ENCODE data around the gene AKAP1. TPM values are rescaled to one million over a fixed set of nuclear protein-coding genes. Genes with fewer than 3 reads are reported as not detected.
A peak's percentile ranks its signal among the peaks of the same experiment; 100 is the strongest.

Gene AKAP1
- total RNA-seq, 4 donors from 2014 or later: 22.6 to 51.9 (median 33.3) TPM

GRCh38 chr17:57043276-57043675, 41.8 kb upstream of the AKAP1 start:
- 82 to 85% methylated on average over 4 of the region's 4 CpGs for WGBS, 2 donors
- DNase-seq: no peak
- intact Hi-C loops (cut with DNase I): no loop called here

GRCh38 chr17:57044976-57045867, 39.8 kb upstream of the AKAP1 start:
- peaks cover 0 to 35% (median 0%) of the 10 kb centered on the region in 3 donors for H3K4me1 ChIP-seq

More at GRCh38 chr17:57043276-57043675, 41.8 kb upstream of the AKAP1 start:
- no peaks in the 10 kb centered on the region for H3K36me3 ChIP-seq
- H3K9me3 ChIP-seq: no peaks in the 10 kb centered on the region
- H3K4me1 ChIP-seq: peaks cover 0 to 29% (median 0%) of the 10 kb centered on the region in 3 donors
- no peak overlapping the region for H3K27ac ChIP-seq
- TF ChIP-seq CTCF (IDR thresholded peaks at IDR 0.05) (no peak), POLR2A (IDR thresholded peaks at IDR 0.05) (no peak)
- H3K27me3 ChIP-seq: peaks cover 0 to 50% (median 0%) of the 10 kb centered on the region in 4 donors
- no peak overlapping the region for H3K4me3 ChIP-seq

GRCh38 chr17:57045868-57046704, 39.0 kb upstream of the AKAP1 start:
- peaks cover 0 to 50% (median 0%) of the 10 kb centered on the region in 4 donors for H3K27me3 ChIP-seq
- H3K36me3 ChIP-seq: no peaks in the 10 kb centered on the region
- TF ChIP-seq CTCF (IDR thresholded peaks at IDR 0.05) (no peak), POLR2A (IDR thresholded peaks at IDR 0.05) (no peak)
- H3K4me3 ChIP-seq: peak overlapping the region in 3 of 4 donors; percentile 25 to 62 (median 33)
- peaks cover 0 to 38% (median 0%) of the 10 kb centered on the region in 3 donors for H3K4me1 ChIP-seq
- DNase-seq: no peak
- H3K9me3 ChIP-seq: no peaks in the 10 kb centered on the region
- peak overlapping the region in 1 of 4 donors; percentile 43 for H3K27ac ChIP-seq
- intact Hi-C loops (cut with DNase I): no loop called here
- 61 to 72% methylated on average over 5 to 6 of the region's 69 CpGs for WGBS, 2 donors

More at GRCh38 chr17:57044976-57045867, 39.8 kb upstream of the AKAP1 start:
- peak overlapping the region in 3 of 4 donors; percentile 25 to 62 (median 33) for H3K4me3 ChIP-seq
- peaks cover 0 to 50% (median 0%) of the 10 kb centered on the region in 4 donors for H3K27me3 ChIP-seq
- no peaks in the 10 kb centered on the region for H3K9me3 ChIP-seq
- intact Hi-C loops (cut with DNase I): no loop called here
- no peak for DNase-seq
- 62 to 66% methylated on average over 31 to 32 of the region's 49 CpGs for WGBS, 2 donors
- no peaks in the 10 kb centered on the region for H3K36me3 ChIP-seq
- TF ChIP-seq CTCF (IDR thresholded peaks at IDR 0.05) (no peak), POLR2A (IDR thresholded peaks at IDR 0.05) (no peak)
- no peak overlapping the region for H3K27ac ChIP-seq

- peak overlapping the region in 1 of 4 donors; percentile 43 for H3K27ac ChIP-seq
- H3K4me3 ChIP-seq: peak overlapping the region in 3 of 4 donors; percentile 25 to 62 (median 33)
- intact Hi-C loops (cut with DNase I): no loop called here
- H3K9me3 ChIP-seq: no peaks in the 10 kb centered on the region
- no peaks in the 10 kb centered on the region for H3K36me3 ChIP-seq
- H3K4me1 ChIP-seq: peaks cover 0 to 44% (median 0%) of the 10 kb centered on the region in 3 donors
- H3K27me3 ChIP-seq: peaks cover 0 to 49% (median 0%) of the 10 kb centered on the region in 4 donors
- TF ChIP-seq POLR2A (IDR thresholded peaks at IDR 0.05) (no peak), CTCF (IDR thresholded peaks at IDR 0.05) (no peak)
- DNase-seq: no peak
- WGBS, 2 donors: 65 to 77% methylated on average over 10 to 12 of the region's 18 CpGs
Observed at GRCh38 chr17:57046749-57047148, 38.3 kb upstream of the AKAP1 start.
